ENCODE results near the gene BRAT1.
"Not testable (repeated sequence)": the region's sequence is repeated elsewhere in the genome, so short reads cannot be mapped to it uniquely, and the experiment has no call there.

Gene BRAT1

DNA sequence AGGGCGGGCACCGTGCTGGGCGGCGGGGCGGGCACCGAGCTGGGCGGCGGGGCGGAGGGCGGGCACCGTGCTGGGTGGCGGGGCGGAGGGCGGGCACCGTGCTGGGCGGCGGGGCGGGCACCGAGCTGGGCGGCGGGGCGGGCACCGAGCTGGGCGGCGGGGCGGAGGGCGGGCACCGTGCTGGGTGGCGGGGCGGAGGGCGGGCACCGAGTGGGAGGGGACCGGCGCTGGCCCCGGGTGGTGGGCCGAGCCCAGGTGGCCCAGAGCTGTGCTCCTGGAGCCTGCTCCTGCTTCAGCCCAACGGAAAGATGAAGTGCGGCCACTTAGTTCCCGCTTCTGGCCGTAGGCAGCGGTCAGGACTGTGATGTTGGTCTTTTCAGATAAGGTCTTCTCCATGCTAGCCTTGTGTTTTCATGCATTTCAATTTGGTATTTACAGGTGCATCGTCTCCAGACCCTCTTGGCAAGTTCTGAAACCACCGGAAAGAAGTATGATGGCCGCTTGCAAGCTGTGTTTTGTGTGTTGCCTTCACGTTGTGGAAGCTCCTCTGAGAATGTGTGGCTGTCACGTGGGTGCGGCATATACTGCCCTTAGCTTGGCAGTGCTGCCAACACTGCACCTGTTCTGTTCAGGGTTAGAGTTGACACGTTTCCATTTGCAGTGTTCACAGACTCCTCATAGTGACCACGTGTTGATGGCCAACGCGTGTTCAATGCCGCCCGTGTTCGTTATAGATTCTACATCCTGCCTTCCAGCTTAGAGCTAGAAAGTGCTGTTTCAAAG is 28.7 kb upstream of the BRAT1 start:
- no peak for DNase-seq (ENCODE audit: low spot score)

DNA sequence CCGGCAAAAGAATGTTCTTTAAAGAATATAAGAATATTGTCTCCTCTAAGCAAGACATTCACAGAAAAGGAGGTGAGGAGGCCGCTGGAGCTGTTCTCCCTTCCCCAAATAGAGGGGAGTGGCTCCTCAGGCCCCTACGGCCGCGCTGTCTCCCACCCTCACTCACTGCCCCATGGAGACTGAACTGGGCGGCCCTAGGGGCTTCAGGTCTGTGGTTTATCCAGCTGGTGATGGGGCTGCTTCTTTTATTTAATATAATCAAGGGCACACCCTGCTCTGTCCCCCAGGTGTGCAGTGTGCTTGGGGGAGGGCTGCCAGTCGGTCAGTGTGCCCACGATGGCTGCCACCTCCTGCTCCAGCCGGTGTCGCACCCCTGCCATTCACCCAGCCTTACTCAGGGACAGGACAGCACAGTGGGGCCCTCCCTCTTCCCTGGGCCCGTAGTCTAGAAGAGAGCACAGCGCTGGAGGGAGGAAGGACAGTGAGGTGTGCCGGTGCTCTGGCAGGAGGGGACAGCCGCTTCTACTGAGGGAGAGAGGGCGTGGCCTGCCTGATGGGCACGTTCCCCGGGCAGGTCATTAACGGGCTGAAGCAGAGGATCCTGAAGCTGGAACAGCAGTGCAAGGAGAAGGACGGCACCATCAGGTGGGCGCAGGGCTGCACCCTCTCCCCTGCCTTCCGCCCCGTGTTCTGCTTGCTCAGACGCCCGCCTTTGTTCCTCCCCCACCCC is 26.8 kb upstream of the BRAT1 start:
- no peak for DNase-seq (ENCODE audit: low spot score)

DNA sequence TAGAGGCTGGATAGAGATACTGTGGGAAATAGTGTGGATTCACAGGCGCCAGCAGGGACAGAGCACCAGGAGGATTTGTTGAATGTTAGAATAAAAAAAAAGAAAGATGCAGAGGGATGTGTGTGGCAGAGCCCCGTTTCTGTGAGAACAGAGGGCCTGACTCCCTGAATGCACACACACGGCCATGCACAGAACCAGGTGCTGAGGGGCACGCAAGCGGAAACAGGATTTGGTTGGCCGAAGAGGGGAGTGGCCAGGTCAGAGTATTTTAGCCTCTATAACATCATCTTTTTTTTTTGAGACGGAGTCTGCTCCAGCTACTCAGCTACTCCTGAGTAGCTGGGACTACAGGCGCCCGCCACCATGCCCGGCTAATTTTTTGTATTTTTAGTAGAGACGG is 25.3 kb upstream of the BRAT1 start:
- DNase-seq (ENCODE audit: low spot score): no peak

DNA sequence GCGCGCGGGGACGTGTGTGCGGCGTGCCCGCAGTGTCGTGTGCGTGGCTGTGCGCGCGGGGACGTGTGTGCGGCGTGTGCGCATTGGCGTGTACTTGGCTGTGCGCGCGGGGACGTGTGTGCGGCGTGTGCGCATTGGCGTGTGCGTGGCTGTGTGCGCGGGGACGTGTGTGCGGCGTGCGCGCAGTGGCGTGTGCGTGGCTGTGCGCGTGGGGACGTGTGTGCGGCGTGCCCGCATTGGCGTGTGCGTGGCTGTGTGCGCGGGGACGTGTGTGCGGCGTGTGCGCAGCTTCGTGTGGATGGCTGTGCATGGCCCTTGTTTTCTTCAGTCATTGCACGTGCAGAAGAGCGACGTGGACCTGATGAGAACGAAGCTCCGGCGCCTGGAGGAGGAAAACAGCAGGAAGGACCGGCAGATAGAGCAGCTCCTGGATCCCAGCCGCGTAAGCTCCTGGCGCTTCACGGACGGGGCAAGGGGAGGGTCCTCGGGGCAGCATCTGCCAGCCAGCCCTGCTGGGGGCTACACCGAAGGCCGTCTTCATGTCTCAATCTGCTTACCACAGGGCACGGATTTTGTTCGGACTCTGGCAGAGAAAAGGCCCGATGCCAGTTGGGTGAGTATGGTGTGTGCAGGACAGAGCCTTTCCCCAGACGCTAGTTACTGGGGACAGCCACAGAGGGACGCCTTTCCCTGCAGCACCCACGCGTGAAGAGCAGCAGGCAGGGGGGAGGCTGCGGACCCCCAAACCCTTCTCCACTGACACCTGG is 22.8 kb upstream of the BRAT1 start:
- no peak for DNase-seq (ENCODE audit: low spot score)

DNA sequence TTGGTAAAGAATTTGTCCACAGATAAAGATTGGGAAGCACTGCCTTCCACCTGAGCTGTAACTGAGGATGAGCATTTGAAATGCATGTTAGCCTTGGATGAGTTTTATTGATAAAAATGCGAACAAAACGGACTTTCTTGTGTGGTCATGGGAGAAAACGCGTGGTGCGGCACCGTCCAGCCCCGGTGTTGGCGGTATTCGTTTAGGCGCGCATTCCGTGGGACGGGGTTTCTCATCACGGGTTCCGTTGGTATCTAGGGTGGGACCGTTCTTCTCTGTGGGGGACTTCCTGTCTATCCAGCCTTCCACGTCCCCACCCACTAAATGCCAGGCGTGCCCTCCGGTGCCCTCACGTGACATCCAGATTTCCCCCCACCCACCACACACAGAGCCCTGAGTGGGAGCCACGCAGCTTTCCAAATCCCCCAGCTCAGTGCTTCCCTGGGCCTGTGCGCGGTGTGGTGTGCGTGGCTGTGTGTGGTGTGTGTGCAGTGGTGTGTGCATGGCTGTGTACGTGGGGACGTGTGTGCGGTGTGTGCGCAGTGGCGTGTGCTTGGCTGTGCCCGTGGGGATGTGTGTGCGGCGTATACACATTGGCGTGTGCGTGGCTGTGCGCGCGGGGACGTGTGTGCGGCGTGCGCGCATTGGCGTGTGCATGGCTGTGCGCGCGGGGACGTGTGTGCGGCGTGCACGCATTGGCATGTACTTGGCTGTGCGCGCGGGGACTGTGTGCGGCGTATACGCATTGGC is 21.6 kb upstream of the BRAT1 start:
- no peak for DNase-seq (ENCODE audit: low spot score)

DNA sequence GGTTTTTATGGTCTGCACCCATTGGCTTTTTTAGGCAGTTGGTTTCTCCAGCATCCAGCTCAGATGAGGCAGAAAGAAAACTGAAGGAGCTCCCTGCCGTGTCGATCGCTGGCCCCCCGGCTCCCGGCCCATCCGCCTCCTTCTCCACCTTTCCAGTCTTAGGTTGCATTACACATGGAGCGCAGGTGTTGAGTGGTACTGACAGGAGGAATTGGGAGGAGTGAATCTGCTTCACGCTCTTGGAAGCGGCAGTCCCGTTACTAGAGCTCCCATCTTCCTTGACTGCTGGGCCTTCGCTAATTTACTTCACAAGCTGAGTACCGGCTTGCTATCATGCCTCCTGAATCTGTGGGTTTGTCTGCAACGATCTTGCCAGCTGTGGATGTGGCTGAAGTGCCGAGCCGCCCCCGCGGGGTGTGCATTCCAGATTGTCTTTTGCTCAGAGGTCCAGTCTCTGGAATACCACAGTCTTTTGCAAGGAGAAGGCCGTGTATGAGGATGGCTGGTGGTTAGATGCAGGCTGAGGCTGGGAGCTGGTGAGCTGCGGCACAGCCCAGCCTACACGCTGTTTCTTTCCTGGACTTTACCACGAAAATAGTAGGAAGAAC is 20.5 kb upstream of the BRAT1 start:
- DNase-seq (ENCODE audit: low spot score): no peak

DNA sequence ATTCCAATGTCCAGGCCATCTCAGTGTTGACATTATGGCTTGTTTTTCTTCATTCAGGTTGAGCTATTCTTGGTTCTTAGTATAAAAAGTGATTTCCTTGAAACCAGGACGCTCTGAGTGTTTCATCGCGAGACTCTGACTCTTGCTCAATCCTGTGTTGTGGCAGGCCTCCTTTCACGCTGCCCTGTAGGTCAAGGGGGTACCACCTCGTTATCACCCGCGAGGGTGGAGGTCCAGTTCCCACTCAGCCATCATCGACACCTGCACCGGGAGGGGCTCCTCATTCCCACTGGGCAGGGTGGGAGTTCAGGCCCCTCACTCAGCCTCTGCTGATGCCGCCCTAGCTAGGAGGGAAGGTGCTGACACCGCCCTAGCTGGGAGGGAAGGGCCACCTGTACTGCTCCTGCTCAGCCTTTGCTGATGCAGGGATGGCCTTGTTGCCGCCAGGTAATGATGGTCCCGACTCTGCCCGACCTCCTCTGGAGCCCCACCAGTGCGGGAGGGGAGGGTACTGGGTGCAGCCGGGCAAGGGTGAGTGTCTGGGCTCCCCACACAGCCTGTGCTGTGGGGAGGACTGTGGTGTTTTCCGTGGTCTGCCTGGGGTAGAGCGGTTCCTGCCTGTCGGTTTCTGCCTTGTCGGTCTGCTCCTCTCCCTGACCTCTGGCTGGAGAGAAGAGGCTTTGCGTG is 19.9 kb upstream of the BRAT1 start:
- no peak for DNase-seq (ENCODE audit: low spot score)

DNA sequence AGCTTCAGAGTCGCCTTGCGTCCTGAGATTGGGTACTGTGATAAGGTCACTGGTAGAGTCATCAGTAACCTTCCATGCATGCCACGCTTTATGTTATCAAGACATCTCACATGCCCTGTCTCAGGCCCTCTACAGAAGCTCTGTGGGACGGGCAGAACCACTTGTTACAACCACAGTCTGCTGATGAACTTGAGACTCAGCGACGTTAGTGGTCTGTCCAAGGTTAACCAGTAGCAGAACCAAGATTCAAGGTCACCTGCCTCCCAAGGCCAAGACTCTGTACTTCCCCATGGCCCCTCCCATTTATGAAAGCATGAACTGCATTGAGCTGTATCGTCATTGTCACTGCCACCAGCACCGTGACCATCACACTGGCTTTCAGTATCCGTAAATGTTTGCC is 18.4 kb upstream of the BRAT1 start:
- no peak for DNase-seq (ENCODE audit: low spot score)

DNA sequence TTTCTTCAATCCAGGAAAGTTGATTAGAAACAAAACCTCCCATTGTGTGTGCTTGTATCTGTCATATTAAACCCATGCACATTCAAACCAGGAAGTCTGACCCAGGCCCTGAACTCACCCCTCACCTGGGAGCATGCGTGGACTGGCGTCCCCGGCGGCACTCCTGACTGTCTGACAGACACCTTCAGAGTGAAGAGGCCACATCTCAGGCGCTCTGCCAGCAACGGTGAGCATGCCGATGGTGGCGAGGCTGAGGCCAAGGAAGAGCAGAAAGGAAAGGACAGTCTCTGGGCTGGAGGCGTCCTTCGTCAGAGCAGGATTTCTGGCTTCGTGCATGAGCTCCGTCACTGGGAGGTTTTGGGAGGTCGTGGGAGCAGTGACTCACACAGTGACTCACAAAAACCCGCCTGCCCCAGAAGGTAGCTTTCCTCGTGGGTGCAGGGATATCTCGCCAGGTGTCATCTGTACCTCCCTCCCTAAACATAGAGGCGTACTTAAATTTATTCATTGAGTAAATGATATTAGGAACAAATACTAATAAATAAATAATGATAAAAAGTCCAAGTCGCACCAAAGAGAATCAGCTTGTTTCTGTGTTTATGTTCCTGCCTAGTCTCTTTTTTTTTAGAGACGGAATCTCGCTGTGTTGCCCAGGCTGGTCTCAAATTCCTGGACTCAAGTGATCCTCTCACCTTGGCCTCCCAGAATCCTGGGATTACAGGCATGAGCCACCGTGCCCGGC is 16.9 kb upstream of the BRAT1 start:
- DNase-seq (ENCODE audit: low spot score): no peak

DNA sequence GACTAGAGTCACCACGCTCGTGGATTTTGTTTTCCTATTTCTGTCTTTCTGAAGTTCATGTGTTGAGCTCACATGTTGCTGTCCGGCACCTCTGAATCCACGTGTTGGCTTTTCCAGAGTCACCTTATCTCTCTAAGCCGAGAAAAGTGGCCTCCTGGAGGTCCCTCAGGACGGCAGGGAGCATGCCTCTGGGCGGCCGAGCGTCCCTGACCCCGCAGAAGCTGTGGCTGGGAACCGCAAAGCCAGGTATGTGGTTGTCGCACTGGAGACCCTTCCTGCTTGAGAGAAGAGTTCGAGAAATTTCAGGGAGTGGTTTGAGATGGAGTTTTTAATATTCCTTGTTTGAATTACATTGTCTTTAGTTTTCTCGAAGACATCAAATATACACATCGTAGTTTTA is 16.1 kb upstream of the BRAT1 start:
- DNase-seq (ENCODE audit: low spot score): no peak

DNA sequence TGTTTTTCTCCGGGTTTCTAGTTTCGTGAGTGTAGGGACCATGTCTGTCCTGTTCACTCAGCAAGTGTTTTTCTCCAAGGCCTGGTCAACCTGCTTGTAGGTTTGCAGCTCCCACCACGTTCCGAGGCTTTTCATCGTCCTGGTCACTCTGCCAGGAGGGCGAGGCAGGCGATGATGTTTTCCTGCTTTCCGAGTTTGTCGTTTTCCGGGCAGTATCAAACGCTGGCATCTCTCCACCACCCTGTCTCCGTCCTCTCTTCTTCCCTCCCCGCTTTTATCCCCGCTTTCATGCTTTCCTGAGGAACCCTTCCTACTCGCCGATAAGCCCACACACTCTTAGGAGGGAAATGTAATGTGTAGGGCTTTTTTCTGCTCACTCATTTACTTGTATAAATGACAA is 14.7 kb upstream of the BRAT1 start:
- no peak for DNase-seq (ENCODE audit: low spot score)

DNA sequence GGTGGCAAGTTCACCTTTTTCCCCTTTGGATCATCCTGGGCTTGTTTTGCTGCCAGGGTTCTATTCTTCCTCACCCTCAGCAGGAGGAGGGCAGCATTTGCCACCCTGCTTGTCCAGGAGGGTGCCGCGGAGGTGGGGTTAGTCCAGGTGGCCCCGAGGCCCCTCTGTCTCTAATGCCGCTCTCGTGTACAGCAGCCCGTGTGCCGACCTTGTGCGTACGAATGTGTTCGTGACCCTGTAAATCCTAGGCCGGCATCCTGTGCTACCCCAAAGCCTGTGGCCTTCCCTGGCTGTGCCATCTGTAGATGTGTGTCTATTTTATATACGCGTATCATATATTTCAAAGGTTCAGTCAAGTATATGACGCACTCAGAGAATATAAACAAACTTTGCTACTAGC is 14.1 kb upstream of the BRAT1 start:
- no peak for DNase-seq (ENCODE audit: low spot score)

DNA sequence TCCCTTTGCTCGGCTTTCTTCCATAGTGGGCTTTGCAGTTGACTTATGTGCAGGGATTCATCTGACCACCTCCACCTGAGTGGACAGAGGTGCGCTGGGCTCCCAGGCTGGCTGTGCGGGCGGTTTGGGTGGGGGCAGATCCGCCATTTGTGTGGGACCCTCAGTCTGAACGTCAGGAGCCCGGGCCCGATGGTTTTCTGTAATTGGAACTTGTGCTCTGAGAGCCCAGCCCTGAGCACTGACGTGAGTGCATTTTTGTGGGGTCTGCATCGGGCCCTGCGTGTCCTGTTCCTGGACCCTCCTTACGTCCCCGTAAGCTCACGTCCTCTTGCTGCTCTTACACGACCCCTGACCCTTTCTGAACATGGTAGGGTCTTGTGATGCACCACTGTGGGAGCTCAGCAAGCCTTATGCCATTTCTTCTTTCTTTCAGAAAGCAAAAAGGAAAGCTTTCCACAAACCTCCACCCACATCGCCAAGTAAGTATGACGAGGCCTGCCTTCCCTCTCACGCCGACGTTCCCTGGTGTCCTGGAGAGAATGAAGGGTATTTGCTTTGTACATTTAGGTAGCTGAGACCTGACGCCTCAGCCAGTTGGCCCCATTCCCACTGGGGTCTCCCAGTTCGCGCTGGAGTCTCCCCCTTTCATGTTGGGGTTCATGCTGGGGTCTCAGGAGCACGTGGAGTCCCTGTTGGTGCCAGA is 13.3 kb upstream of the BRAT1 start:
- DNase-seq (ENCODE audit: low spot score): no peak

DNA sequence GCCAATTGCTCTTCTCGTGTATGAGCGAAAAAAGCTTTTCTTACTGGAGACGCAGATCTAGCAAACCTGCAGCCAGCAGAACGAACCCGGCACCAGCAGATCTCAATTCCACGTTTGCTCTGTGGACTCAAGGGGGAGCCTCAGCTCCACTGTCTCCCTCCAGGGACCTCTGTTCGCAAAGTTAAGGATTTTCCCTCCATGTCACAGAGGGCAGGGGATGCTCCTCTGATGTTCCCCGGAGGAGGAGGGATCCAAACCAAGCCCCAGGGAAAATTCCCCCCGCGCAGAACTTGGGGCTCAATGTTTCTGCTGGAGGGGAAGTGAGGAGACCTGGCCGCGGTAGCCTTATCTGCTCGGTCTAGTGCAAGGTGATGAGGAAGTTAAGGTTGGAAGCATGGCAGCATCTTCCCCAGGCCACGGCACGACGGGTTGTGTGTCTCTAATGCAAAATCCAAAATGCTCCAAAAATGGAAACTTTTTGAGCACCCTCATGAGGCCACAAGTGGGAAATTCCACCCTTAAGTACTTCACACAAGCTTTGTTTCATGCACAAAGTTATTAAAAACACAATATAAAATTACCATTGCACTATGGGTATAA is 12.5 kb upstream of the BRAT1 start:
- DNase-seq (ENCODE audit: low spot score): peak; percentile 52

DNA sequence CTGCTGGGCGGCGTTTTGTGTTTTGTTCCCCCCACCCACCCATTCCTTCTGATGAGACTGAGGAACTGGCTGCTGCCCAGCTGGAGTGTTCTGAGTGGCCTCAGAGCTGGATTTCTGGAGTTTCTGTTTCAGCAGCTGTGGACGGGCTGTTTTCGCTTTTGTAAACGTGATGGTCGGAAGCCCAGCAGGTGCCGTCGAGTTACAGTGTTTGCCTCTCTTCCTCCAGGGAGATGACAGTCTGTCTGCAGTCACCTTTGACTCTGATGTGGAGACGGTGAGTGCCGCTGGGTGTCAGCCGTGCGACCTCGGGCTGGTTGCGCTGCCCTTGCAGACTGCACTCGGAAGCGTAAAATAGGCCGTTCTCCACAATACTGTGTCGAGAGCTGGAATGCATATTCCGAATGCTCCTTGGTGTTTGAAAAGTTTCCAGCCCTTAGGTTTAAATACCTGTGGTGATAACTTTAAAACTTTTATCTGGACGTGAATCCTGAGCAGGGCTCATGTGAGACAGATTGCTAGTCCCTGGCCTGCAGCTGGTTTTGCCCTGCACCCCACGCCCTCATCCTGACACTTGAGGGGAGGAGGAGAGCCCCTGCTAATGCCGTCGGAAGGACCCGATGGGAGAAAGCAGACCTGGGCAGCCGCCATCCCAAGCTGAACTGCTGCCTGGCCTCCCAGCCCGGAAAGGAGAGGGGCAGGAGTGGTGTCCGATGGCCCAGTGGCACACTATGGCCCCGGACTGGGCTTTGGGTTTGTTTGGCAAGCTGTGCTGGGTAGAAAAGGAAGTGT is 11.8 kb upstream of the BRAT1 start:
- DNase-seq (ENCODE audit: low spot score): no peak

DNA sequence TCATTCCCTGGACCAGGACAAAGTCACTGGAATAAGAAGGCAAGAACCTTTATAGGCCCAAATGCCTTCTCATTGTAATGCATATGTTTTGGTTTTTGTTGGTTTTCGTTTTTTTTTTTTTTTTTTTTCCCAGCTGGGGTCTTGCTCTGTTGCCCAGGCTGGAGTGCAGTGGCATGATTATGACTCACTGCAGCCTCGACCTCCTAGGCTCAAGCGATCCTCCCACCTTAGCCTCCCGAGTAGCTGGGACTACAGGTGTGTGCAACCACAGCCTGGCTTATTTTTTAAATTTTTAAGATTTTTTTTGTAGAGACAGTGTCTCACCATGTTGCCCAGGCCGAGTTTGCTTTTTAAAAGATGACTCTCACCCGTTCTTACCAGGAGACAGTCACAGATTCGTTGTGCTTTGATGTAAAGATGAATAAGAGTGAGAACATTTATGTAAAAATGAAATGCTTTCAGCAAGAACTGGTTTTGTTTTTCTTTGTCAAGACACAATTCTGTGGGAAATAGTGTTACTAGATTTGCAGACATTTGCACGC is 11.1 kb upstream of the BRAT1 start:
- no peak for DNase-seq (ENCODE audit: low spot score)

DNA sequence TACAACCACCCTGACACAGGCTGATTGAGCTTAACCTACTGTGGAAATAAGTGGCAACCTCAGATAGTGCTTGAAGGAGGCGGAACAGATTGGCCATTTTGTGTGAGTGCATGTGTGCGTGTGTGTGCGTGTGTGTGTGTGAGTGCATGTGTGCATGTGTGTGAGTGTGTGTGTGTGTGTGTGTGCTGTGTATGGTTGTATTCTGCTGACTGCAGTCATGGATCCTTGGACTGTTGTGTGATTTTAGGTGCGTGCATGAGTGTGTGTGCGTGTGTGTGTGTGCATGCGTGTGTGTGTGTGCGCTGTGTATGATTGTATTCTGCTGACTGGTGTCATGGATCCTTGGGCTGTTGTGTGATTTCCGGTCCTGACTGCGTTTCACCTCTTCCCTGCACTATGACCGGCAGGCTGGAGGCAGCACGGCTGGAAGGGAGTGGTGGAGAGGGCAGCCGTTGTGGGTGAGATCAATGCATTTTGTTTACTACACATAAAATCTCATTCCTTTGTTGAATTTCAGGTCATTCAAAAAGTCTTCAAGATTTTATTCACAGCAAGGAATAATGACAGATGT is 9.7 kb upstream of the BRAT1 start:
- no peak for DNase-seq (ENCODE audit: low spot score)

DNA sequence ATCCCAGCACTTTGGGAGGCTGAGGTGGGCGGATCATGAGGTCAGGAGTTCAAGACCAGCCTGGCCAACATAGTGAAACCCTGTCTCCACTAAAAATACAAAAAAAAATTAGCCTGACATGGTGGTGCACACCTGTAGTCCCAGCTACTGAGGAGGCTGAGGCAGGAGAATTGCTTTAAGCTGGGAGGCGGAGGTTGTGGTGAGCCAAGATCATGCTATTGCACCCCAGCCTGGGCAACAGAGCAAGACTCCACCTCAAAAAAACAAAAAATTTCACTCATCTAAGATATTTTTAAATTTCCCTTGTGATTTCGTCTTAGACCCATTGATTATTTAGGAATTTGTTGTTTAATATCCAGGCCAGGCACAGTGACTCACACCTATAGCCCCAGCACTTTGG is 8.6 kb upstream of the BRAT1 start:
- not testable (repeated sequence) for DNase-seq (ENCODE audit: low spot score)

Measured in iPS-NIHi11 (cell line).